Measurements from ENCODE around the gene TEX44.

The TEX44 gene

GRCh38 chr2:231592636-231593145, at the start of gene TEX44:
Gene TEX44 (plus strand): TSS chr2:231592864. CDS start chr2:231592952, 88 bp downstream.
- Histone ChIP-seq H3K4me1 (ENCODE audit: control insufficient read depth, insufficient read depth, low read length) (no peaks in the 10 kb centered on the region), H3K9me3 (ENCODE audit: control insufficient read depth, insufficient read depth, low read depth, low read length) (no peaks in the 10 kb centered on the region), H3K36me3 (ENCODE audit: control insufficient read depth in 2 of 2, insufficient read depth in 1 of 2, low read length in 2 of 2) (no peaks in the 10 kb centered on the region), H3K27ac (ENCODE audit: extremely low read depth, low read depth, low read length) (no peak within 1 kb of the TSS), H3K4me3 (ENCODE audit: low read depth, low read length) (no peak within 1 kb of the TSS)
- ChIA-PET CTCF (interaction anchor here (1.6 to 6.5 kb wide), 3 partner anchors 8 to 29 kb away, joined by 5 to 44 read pairs (median 11); no protein-coding TSS in a partner anchor), POLR2A (interaction anchor here (0.5 kb wide), 1 partner anchor 14 kb away, joined by 3 read pairs; no protein-coding TSS in a partner anchor)
- TF ChIP-seq ZNF112 (tag by site-specific recombination; IDR thresholded peaks at IDR 0.05), result no peak
- no peak for TF ChIP-seq ZNF830 (tag by site-specific recombination; IDR thresholded peaks at IDR 0.05; ENCODE audit: low read depth)
- no peak for TF ChIP-seq ZFHX2 (tag by site-specific recombination; conservative IDR thresholded peaks at IDR 0.05)
- TF ChIP-seq ZBTB8A (tag by site-specific recombination; IDR thresholded peaks at IDR 0.05), result no peak
- TF ChIP-seq GLIS1 (tag by site-specific recombination; IDR thresholded peaks at IDR 0.05), result peak; percentile 48; the same call in 1 of the 2 replicates
- TF ChIP-seq PBX3 (CRISPR knock-in tag; IDR thresholded peaks at IDR 0.05), result no peak
- no peak for TF ChIP-seq ZNF837 (tag by site-specific recombination; IDR thresholded peaks at IDR 0.05)
- peak; percentile 52 for TF ChIP-seq ZIC2 (tag by site-specific recombination; IDR thresholded peaks at IDR 0.05)
- TF ChIP-seq ZNF239 (tag by site-specific recombination; IDR thresholded peaks at IDR 0.05), result no peak
- no peak for TF ChIP-seq ZNF596 (tag by site-specific recombination; IDR thresholded peaks at IDR 0.05)

- Histone ChIP-seq H3K36me3 (ENCODE audit: control insufficient read depth in 2 of 2, insufficient read depth in 1 of 2, low read length in 2 of 2) (no peaks in the 10 kb centered on the region), H3K4me3 (ENCODE audit: low read depth, low read length) (no peak overlapping the region), H3K9me3 (ENCODE audit: control insufficient read depth, insufficient read depth, low read depth, low read length) (no peaks in the 10 kb centered on the region), H3K4me1 (ENCODE audit: control insufficient read depth, insufficient read depth, low read length) (no peaks in the 10 kb centered on the region), H3K27ac (ENCODE audit: extremely low read depth, low read depth, low read length) (no peak overlapping the region)
- TF ChIP-seq ZNF561 (tag by site-specific recombination; IDR thresholded peaks at IDR 0.05; ENCODE audit: borderline replicate concordance) (no peak), ZNF670 (tag by site-specific recombination; IDR thresholded peaks at IDR 0.05; ENCODE audit: low read depth) (no peak), ZNF529 (tag by site-specific recombination; IDR thresholded peaks at IDR 0.05; ENCODE audit: insufficient replicate concordance) (no peak), ZNF157 (tag by site-specific recombination; IDR thresholded peaks at IDR 0.05) (no peak), ZNF558 (tag by site-specific recombination; IDR thresholded peaks at IDR 0.05) (no peak), ZNF214 (tag by site-specific recombination; IDR thresholded peaks at IDR 0.05; ENCODE audit: borderline replicate concordance) (no peak)
- ChIA-PET POLR2A (interaction anchor here (0.6 kb wide), 1 partner anchor 384 kb away, joined by 5 read pairs; no protein-coding TSS in a partner anchor), CTCF (interaction anchor here (0.7 to 2.0 kb wide), 2 partner anchors 15 to 19 kb away, joined by 3 to 5 read pairs; partner anchors contain the start of gene NMUR1)
These were observed 47.4 kb upstream of the TEX44 start for GRCh38 chr2:231545105-231545902.

- no peak overlapping the region for H3K27ac ChIP-seq (ENCODE audit: extremely low read depth, low read depth, low read length)
- no peaks in the 10 kb centered on the region for H3K36me3 ChIP-seq (ENCODE audit: control insufficient read depth in 2 of 2, insufficient read depth in 1 of 2, low read length in 2 of 2)
- H3K9me3 ChIP-seq (ENCODE audit: control insufficient read depth, insufficient read depth, low read depth, low read length), result no peaks in the 10 kb centered on the region
- CTCF ChIA-PET, result interaction anchor here (0.8 to 2.0 kb wide), 3 partner anchors 15 to 64 kb away, joined by 3 to 5 read pairs (median 4); partner anchors contain the start of gene NMUR1
- no peak overlapping the region for H3K4me3 ChIP-seq (ENCODE audit: low read depth, low read length)
- POLR2A ChIA-PET, result no interaction called here
- H3K4me1 ChIP-seq (ENCODE audit: control insufficient read depth, insufficient read depth, low read length), result no peaks in the 10 kb centered on the region
- TF ChIP-seq CTCF (tag by site-specific recombination; IDR thresholded peaks at IDR 0.05) (no peak), ZNF311 (tag by site-specific recombination; IDR thresholded peaks at IDR 0.05; ENCODE audit: borderline replicate concordance) (no peak), ZNF26 (tag by site-specific recombination; IDR thresholded peaks at IDR 0.05) (no peak), ZNF366 (tag by site-specific recombination; conservative IDR thresholded peaks at IDR 0.05) (no peak), ELK4 (IDR thresholded peaks at IDR 0.05; ENCODE audit: borderline replicate concordance, low read depth, low read length) (no peak), ZSCAN5A (tag by site-specific recombination; IDR thresholded peaks at IDR 0.05) (no peak)
These were observed 46.5 kb upstream of the TEX44 start for GRCh38 chr2:231546014-231546715.
